GF-D8 (cell line): Measurements from ENCODE around the gene ZNF580.
A peak's percentile ranks its signal among the peaks of the same experiment; 100 is the strongest.

Experiments
- DNase-seq: peaks from one replicate; lab custom pipeline; 2025; lab: John Stamatoyannopoulos, UW

Gene ZNF580

DNA sequence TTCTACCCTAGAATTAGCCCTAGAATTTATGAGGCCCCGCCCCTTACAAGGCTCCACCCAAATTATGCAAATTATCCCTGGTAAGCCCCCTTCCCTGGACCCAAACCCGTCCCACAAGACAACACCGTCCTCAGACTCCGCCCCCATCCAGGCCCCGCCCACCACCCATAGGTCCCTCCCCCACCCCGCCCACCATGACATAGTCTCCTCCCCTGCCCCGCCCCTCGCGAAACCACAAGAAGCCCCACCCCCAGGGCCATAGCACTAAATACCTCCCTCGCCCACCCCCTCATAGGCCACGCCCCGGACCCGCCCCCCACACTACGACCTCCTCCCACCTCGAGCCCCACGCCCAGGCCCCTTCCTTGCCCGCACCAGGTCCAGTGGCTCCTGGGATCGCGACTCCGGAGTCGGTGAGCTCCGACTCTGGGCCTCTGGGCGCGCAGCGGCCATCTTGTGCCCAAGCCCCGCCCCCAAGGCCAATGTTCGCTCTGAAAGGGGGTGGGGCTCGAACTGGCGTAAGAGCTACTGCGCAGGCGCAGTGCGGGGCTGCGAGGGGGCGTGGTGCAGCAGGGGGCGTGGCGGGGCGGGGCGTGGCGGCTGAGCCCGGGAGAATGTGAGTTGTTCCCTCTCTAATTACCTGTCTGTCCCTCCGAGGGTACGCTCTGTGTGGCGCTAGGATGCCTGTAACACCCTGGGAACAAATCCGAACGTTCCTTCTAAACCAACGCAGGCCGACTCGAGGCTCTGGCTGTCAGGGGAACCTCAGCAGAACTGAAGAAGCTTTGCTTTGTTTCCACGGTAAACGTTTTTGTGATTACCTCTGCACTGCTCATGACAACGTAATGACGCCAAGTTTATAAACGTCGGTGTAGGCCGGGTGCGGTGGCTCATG lies 16.4 kb upstream of the ZNF580 start, which contains the start of gene ZNF784:
TSS of gene ZNF784 (minus strand) at position 458 of the 895 bp plus-strand sequence. CDS start at position 453, 5 bp downstream.
- peak; percentile 55 for DNase-seq

DNA sequence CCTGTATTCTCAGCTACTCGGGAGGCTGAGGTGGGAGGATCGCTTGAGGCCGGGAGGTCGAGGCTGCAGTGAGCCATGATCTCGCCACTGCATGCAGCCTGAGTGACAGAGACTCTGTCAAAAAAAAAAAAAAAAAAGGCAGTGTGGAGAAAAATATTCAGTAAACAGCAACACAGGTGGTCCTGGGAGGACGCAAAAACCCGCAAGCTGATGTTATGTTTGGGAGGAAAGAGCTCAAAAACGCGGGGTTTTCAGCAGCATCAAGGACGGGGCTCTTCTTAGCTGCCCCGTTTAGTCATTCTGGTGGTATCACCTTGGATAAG lies 15.8 kb upstream of the ZNF580 start:
- no peak for DNase-seq

DNA sequence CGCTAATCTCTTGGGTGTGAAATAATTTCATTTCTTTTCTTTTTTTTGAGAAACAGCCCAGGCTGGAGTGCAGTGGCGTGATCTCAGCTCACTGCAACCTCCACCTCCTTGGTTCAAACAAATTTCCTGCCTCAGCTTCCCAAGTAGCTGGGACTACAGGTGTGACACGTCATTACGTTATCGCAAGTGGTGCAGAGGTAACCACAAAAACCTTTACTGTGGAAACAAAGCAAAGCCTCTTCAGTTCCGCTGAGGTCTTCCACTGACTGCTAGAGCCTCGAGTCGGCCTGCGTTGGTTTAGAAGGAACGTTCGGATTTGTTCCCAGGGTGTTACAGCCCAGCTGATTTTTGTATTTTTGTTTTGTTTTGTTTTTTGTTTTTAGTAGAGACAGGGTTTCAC lies 14.5 kb upstream of the ZNF580 start:
- no peak for DNase-seq

DNA sequence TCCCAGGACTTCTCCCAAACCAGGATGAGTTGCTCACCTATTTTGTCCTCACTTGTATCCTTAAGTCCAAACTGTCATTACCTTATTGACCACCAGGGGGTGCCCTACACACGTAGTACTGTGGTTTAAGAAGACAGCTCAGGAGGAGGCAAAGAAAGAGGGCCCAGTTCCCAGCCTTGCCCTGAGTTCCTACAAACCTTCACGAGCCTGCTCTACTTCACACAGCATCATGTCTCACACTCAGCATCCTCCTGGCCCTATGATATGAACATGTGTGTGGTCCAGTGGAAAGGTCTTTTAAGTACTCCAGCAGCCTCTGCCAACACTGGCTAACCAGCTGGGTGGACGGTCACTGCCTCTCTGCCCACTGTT lies 8.4 kb upstream of the ZNF580 start:
- peak; percentile 77 for DNase-seq

DNA sequence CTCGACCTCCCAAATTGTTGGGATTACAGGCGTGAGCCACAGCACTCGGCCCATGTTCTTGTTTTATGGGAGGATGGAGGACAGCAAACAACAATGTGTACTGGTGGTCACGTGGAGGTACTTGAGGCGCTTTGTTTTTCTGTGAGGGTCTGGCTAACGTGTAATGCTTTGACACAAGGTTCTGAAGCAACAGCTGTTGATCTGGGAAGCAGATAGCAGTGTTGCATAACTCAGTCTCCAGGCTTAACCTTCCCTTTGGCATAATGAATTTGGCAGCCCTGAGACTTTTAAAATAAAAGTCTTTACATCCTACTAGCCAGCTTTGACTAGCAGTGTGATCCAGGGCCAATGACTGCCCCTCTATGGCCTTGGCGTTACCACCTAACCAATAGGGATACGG lies 6.9 kb upstream of the ZNF580 start:
- DNase-seq, result peak; percentile 66

DNA sequence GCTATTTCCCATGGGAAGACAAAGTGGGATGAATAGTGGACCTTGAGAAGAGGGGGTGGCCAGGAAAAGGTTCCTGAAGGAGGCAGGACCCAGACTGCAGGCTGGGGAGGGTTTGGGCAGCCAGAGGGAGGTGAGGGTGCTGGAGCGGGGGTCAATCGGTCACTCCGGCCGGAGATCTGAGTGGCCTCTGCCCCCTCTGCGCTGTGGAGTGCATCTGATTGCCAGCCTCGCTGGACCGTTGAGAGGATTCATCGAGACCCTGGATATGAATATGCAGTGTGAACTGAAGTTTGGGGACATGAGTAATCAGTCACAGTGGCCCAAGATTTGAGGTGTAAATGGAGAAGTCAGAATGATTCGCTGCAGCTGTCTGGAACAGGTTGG lies 5.5 kb upstream of the ZNF580 start:
- DNase-seq, result no peak

DNA sequence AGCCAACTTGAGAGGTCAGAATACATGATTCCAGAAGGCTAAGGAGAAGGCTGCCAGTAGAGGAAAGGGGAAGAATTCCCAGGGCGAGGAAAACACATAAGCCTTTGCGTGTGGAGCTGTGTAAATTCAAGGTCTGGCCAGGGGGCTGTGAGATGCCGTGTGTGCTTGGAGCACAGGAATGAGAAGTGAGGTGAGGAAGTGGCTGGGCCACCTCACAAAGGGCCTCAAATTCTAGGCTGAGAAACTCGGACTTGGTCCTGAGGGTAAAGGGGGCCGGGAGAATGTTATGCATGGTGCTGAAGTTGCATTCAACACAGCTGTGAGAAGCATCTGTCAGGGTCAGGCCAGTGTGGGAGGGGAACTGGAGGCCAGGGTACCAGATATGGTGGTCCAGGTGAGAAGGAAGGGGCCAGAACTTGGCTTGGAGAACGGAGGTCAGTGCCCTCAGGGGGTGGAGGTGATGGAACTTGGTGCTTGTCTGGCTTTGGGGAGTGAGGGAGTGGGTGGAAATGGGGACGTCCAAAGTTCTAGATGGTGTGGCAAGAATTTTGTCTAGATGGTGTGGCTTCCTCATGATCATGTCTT lies 4.9 kb upstream of the ZNF580 start:
- DNase-seq, result no peak

DNA sequence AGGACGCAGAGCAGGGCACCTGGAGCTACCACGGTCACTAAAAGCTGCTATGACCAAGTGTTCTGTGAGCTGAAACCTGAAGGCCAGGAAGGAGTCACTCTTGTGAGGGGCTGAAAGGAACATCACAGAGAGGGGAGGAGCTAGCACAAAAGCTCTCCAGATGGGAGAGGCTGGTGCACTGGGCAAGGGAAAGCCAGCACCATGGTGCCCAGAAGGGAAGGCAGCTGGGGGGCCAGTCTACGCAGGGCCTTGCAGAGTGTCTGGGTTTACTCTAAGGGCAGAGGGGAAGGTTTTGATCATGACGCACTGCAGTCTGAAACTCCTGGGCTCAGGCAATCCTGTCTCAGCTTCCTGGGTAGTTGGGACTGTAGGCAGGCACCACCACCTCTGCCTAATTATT lies 4.1 kb upstream of the ZNF580 start:
- no peak for DNase-seq

DNA sequence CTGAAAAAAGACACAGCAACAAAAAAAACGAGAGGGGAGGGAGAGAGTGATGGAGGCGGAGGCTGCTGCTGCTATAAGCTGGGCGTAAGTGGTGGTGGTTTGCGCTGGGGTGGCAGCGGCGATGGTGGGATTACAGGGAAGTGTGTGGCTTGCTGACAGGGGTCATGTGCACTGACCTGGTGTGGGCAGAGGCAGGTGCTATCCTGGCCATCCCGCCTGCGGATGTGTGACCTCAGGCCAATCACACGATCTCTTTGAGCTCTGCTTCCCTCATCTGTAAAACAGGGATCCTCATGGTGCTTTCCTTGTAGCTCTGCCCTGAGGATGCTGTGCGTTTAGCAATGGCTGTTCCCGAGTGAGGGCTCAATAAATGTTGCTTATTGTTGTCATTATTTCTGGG lies 3.3 kb upstream of the ZNF580 start:
- DNase-seq, result no peak

DNA sequence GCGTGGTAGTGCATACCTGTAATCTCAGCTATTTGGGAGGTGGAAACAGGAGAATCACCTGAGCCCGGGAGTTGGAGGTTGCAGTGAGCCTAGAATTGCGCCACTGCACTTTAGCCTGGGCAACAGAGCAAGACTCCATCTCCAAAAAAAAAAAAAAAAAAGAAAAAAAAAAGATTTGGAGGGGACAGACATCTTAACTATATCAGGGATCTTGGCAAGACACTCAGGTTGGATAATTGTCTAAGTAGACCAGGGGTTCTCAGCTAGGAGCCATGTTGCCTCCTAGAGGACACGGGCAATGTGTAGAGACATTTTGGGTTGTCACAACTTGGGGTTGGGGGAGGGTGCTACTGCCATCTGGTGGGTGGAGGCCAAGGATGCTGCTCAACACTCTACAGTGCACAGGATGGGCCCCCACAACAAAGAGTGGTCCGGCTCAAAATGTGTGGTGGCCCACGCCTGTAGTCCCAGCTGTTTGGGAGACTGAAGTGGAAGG lies 1.9 kb upstream of the ZNF580 start:
- peak; percentile 29 for DNase-seq

DNA sequence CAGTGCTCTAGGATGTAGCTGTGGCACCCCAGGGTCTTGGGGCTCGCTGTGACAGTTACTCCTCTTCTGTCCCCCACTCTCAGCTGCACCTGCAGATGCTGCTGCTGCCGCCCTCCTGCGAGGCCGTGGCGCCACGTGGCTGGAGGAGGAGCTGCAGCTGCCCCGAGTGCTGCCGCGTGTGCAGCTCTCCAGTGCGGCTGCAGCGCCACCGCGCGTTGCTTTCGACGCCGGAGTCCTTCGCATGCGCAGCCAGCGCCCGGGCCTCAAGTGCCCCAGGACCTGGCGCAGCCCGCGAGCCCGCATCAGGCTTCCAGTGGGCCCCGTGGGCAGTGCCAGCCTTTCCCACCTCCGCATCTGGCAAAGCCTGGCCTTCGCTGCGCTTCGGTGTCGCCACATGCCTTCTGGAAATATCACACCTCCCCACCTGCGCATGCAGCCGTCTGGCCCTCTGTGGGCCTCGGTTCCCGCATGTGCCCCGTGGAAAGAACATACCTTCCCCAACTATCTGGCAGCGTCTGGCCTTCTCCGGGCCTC lies 692 bp upstream of the ZNF580 start:
- DNase-seq, result peak; percentile 49

DNA sequence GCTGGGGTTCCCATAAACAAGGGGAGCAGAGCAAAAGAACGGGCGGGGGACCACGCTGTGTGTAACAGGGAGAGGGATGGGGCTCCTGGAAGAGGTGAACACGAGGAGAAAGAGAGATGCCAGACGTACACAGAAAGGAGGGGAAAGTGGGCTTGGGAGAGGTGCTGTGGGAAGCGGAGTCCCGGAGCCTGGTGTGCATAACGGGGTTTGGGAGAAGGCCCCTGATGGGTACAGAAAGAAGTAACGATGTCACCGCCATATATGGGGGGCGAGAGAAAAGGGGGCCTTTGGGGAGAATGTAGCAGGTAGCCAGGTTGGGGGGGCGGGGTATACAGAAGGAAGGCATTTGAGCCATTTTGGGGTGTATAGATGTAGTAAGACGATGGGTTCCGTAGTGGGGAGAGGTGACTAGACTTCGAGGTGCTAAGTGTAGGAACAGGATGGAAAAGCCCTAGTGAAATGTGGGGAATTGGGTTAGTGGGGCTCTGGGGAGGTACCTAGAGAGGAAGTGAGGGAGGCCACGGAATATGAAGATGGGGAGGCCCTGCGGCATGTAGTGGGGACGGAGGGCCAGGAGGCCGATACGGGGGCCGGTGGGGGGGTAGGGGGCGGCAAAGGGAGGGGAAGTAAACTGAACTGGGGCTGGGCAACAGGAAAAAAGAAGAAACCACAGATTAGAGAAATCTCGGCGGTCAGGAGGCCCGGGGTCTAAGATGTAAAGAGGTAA lies 787 bp downstream of the ZNF580 start:
- DNase-seq, result no peak

DNA sequence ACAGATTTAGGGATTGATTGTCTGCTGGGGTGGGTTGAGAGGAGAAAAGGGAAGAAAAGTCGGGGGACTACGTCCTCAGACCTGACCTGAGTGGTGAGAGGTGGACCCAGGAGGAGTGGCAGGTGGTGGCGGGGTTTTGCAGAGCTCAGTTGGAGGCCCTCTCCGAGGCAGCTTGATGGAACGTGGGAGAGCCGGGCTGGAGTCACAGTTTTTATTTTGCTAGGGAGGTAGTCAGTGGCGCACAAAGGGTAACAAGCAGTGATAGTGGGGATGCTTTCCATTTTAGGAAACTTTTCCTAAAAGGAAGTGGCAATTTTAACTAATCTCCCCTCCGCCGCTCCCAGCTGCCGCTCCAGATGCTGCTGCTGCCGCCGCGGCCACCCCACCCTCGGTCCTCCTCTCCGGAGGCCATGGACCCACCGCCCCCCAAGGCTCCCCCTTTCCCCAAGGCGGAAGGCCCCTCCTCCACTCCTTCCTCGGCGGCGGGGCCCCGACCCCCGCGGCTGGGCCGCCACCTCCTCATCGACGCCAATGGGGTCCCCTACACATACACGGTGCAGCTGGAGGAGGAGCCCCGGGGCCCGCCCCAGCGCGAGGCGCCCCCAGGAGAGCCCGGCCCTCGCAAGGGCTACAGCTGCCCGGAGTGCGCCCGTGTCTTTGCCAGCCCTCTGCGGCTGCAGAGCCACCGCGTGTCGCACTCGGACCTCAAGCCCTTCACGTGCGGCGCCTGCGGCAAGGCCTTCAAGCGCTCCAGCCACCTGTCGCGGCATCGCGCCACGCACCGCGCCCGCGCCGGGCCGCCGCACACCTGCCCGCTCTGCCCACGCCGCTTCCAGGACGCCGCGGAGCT lies 1.6 kb downstream of the ZNF580 start:
- no peak for DNase-seq

DNA sequence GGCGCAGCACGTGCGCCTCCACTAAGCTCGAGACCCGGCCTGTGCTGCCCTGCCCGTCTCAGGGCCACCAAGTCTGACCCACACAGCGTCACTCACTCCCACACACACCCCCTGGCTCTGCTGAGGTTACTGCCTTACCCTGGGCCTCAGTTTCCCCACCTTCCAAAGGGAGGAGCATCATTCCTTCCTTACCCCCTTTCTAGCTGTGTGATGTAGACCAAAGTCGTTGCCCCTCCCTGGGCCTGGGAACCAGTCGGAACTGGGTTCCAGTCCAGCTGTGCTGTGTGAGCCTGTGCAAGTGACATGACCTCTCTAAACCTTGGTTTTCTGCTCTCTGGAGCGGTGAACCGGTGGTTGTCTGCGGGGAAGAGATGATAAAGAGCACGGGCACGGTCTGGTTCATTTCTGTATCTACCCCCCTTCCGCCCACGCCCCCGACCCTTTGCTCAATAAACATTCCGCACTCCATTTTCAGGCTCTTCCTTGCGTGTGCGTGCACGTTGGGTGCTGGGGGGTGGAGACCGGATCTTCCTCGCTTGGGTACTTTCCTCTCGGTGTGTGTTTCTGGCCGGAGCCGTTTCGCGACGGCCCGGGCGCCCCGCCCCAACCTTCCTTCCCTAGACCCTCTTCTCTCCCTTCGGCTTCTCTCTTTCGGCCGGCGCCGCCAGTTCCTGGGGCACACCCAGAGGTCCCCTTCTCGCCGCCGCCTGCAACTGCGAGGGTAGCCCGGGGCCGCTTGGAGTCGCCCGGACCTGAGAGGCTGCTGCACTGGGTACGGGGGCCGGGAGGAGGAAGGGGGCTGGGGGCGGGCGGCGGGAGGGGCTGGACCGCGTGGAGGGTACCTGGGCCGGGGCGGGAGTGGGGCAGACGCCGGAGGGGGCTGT lies 2.4 kb downstream of the ZNF580 start, which contains the start of gene ZNF581:
TSS of gene ZNF581 (plus strand) at position 647 of the 884 bp plus-strand sequence. CDS start 923 bp downstream, outside the sequence.
- peak; percentile 40 for DNase-seq

DNA sequence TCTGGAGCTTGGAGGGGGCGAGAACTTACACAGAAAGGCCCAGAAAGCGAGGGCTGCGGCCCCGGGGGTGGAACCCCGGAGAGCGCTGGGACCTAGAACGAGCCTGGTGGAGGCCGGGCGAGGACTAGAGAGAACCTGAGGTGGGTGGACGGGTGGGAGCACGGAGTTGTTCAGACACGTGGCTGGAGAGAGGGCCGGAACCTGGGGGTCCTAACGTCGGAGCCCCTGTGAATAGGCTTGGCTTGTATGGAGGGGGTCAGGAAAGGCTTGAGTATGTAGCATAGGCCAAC lies 3.0 kb downstream of the ZNF580 start:
- DNase-seq, result no peak

DNA sequence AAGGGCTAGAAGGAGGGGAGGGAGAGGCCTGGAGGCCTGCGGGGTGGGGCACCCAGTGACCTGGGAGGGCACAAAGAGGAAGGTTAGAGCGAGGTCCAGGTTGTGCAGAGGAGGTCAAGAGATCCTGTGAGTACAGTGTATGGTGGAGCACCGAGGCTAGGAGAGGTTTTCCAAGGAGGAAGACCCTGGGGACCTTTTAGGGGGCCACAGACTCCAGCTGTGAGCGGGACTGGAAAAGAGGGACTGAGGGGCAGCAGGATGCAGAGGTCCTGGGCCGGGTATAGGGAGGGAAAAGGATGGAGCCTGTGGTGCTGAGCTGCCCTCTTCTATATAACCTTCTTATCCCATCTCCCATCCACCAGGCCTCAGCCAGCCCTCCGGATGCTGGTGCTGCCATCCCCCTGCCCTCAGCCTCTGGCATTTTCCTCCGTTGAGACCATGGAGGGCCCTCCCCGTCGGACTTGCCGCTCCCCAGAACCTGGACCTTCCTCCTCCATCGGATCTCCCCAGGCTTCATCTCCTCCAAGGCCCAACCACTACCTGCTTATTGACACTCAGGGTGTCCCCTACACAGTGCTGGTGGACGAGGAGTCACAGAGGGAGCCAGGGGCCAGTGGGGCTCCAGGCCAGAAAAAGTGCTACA lies 3.5 kb downstream of the ZNF580 start:
- no peak for DNase-seq

DNA sequence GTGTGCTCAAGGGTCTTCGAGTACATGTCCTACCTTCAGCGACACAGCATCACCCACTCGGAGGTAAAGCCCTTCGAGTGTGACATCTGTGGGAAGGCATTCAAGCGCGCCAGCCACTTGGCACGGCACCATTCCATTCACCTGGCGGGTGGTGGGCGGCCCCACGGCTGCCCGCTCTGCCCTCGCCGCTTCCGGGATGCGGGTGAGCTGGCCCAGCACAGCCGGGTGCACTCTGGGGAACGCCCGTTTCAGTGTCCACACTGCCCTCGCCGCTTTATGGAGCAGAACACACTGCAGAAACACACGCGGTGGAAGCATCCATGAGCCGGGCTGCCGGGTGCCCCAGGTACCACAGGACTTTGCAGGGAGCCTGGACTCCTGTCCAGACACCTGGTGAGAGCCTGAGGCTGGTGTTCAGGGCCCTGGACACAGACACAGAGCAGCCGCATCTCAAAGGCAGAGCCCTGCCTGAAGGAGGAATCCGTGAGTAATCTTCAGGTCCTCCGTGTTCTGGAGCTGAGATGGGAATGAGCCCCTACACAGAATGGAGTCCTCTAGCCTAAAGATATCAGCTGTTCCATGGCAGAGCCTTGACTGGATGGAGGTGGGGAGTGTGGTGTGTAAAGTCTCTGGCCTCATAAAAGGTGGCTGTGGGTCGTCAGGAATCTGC lies 4.2 kb downstream of the ZNF580 start:
- no peak for DNase-seq

DNA sequence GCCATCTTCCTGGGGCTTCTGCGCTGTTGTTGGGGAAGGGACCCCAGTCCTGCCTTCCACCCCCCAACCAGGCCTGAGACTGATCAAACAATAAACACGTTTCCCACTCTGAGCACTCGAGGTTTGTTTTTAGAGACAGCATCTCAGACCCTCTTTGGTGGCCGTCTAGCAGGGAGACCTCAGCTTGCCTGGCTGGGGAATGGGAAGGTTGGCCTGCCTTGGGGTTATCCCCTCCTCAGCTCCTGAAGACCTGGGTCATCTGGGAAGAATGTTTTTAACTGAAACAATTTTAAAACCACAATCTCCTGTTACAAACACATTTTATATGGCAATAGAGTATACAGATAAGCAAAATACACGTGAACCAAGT lies 4.7 kb downstream of the ZNF580 start:
- DNase-seq, result no peak

DNA sequence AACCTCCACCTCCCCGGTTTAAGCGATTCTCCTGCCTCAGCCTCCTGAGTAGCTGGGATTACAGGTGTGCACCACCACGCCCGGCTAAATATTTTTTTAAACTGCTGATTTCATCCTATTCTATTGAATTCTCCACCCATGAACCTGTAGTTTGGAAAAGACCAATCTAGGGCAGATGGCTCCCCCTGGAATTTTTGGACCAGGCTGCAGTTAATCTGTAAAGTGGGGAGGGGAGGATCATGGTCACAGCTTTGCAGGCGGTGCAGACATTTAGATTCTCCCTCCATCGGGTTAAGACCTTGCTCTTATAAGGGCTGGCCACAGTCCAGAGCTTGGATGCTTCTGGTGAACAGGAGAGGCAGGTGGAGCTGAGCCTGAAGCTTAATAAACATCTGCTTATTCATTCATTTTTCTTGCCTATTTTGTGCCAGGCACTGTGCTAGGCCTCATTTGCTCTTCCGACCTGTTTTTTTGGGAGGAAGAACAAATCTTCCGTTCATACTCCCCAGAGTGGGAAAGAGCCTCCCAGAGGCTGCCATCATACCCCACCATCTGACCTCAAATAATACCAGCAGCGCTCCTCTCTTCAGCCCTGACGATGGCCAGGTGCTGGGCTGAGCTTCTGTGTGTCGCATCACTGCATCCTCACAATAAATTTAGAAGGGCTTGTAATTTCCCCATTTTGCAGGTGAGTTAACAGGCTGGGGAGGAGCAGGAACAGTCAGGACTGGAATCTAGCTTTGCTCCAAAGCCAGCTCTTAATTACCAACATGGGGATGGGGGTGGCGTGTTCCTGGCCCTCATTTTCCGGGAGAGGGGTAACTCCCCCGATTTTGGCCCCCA lies 6.3 kb downstream of the ZNF580 start:
- DNase-seq, result no peak
